ENCODE results near the gene TRPM8.

DNA sequence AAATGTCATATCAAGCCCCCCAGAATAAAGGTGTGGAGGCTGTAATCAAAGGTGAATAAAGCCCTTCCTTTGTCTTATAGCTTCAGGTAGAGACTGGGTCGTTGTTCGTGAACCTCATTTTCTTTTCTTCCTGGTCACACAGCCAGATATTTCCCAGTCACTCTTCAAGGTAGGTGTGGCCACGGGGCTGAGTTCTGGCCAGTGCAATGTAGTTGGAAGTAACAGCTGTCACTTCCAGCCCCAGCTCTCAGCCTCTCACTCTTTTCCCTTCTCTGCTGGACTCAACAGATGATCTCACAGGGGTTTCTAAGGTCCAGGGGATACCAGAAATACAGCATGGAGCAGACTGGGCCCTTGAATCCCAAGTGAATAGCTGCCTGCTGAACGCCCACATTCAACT is 15.8 kb upstream of the TRPM8 start:
- TF ChIP-seq CEBPB (IDR thresholded peaks at IDR 0.05) (no peak), TEAD4 (IDR thresholded peaks at IDR 0.05) (no peak), NFIC (IDR thresholded peaks at IDR 0.05) (no peak), EP300 (IDR thresholded peaks at IDR 0.05; ENCODE audit: borderline replicate concordance) (no peak), FOXM1 (IDR thresholded peaks at IDR 0.05; ENCODE audit: borderline replicate concordance, low read depth) (no peak), RAD21 (IDR thresholded peaks at IDR 0.05; ENCODE audit: low read depth) (no peak), EGR1 (IDR thresholded peaks at IDR 0.05) (no peak), TAF1 (IDR thresholded peaks at IDR 0.05; ENCODE audit: low read depth) (no peak), CREB1 (IDR thresholded peaks at IDR 0.05; ENCODE audit: low read depth) (no peak), YY1 (IDR thresholded peaks at IDR 0.05; ENCODE audit: low read depth) (no peak), ZBTB7A (IDR thresholded peaks at IDR 0.05; ENCODE audit: low read depth) (no peak), TCF12 (IDR thresholded peaks at IDR 0.05; ENCODE audit: low read depth) (no peak)
- TF ChIP-seq, protein P1, sequence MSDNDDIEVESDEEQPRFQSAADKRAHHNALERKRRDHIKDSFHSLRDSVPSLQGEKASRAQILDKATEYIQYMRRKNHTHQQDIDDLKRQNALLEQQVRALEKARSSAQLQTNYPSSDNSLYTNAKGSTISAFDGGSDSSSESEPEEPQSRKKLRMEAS (IDR thresholded peaks at IDR 0.05), result no peak
- TF ChIP-seq, protein P2, sequence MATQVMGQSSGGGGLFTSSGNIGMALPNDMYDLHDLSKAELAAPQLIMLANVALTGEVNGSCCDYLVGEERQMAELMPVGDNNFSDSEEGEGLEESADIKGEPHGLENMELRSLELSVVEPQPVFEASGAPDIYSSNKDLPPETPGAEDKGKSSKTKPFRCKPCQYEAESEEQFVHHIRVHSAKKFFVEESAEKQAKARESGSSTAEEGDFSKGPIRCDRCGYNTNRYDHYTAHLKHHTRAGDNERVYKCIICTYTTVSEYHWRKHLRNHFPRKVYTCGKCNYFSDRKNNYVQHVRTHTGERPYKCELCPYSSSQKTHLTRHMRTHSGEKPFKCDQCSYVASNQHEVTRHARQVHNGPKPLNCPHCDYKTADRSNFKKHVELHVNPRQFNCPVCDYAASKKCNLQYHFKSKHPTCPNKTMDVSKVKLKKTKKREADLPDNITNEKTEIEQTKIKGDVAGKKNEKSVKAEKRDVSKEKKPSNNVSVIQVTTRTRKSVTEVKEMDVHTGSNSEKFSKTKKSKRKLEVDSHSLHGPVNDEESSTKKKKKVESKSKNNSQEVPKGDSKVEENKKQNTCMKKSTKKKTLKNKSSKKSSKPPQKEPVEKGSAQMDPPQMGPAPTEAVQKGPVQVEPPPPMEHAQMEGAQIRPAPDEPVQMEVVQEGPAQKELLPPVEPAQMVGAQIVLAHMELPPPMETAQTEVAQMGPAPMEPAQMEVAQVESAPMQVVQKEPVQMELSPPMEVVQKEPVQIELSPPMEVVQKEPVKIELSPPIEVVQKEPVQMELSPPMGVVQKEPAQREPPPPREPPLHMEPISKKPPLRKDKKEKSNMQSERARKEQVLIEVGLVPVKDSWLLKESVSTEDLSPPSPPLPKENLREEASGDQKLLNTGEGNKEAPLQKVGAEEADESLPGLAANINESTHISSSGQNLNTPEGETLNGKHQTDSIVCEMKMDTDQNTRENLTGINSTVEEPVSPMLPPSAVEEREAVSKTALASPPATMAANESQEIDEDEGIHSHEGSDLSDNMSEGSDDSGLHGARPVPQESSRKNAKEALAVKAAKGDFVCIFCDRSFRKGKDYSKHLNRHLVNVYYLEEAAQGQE (IDR thresholded peaks at IDR 0.05; ENCODE audit: low read depth), result no peak
